T-helper 2 cell treated with Interferon-gamma antibody and Interleukin-4, amounts not matched to agents 5 μg/mL and 100 μg/mL, for 36 hours (primary cell): ENCODE results near the gene SLC35A3.
"Not testable (repeated sequence)": the region's sequence is repeated elsewhere in the genome, so short reads cannot be mapped to it uniquely, and the experiment has no call there.

Experiments used
- DNase-seq: peaks from one replicate; pipeline ENCODE4 v3.0.0; 2021; ENCODE audit warnings: low spot score
- H3K27ac Mint-ChIP-seq: one replicate; pipeline ENCODE4 v1.8.0; 2021; ENCODE audit warnings: mild to moderate bottlenecking, mixed read lengths
- H3K27me3 Mint-ChIP-seq: one replicate; pipeline ENCODE4 v1.8.0; 2021; ENCODE audit warnings: low read depth, mixed read lengths
- H3K36me3 Mint-ChIP-seq: one replicate; pipeline ENCODE4 v1.8.0; 2021; ENCODE audit warnings: low read depth, mixed read lengths
- H3K4me1 Mint-ChIP-seq: one replicate; pipeline ENCODE4 v1.8.0; 2021; ENCODE audit warnings: low read depth, mixed read lengths
- H3K4me3 Mint-ChIP-seq: one replicate; pipeline ENCODE4 v1.8.0; 2022; ENCODE audit warnings: mild to moderate bottlenecking, moderate library complexity, mixed read lengths
- H3K9me3 Mint-ChIP-seq: one replicate; pipeline ENCODE4 v1.8.0; 2021; ENCODE audit warnings: mixed read lengths

The SLC35A3 gene

GRCh38 chr1:100028765-100029164 lies 59.0 kb downstream of the SLC35A3 start:
- H3K27me3 Mint-ChIP-seq, result no peaks in the 10 kb centered on the region
- H3K4me3 Mint-ChIP-seq, result no peak overlapping the region
- DNase-seq, result no peak
- no peaks in the 10 kb centered on the region for H3K9me3 Mint-ChIP-seq
- H3K4me1 Mint-ChIP-seq, result peaks cover 11% of the 10 kb centered on the region
- no peaks in the 10 kb centered on the region for H3K36me3 Mint-ChIP-seq
- peak overlapping the region; percentile 8 for H3K27ac Mint-ChIP-seq

DNA sequence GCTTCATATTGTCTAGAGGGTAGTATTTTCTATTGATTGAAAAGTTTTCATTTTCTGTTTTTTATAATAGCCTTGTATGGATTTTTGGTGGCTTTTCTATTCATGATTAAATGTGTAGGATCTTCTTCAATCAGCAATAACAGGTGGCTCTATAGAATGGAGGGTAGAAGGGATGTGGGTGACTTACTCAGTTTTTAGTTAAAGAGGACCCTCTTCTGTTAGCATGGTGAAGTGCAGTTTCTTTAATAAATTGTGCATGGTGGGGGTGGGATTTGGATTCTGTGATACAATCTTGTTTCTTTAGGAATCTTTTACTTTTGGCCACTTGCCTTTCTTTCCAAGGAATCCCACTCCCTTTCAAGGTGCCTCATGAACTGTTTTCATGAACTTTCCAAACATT lies 64.7 kb downstream of the SLC35A3 start:
- H3K27ac Mint-ChIP-seq, result no peak overlapping the region
- H3K9me3 Mint-ChIP-seq, result no peaks in the 10 kb centered on the region
- peaks cover 23% of the 10 kb centered on the region for H3K4me1 Mint-ChIP-seq
- no peaks in the 10 kb centered on the region for H3K27me3 Mint-ChIP-seq
- H3K36me3 Mint-ChIP-seq, result peaks cover 24% of the 10 kb centered on the region
- H3K4me3 Mint-ChIP-seq, result no peak overlapping the region
- no peak for DNase-seq

GRCh38 chr1:100035214-100035613 lies 65.4 kb downstream of the SLC35A3 start:
- Mint-ChIP-seq H3K36me3 (peaks cover 29% of the 10 kb centered on the region), H3K9me3 (no peaks in the 10 kb centered on the region), H3K27ac (no peak overlapping the region), H3K4me1 (peaks cover 28% of the 10 kb centered on the region), H3K27me3 (no peaks in the 10 kb centered on the region), H3K4me3 (no peak overlapping the region)
- no peak for DNase-seq

- peaks cover 40% of the 10 kb centered on the region for H3K4me1 Mint-ChIP-seq
- H3K27ac Mint-ChIP-seq, result peak overlapping the region; percentile 98
- peak overlapping the region; percentile 92 for H3K4me3 Mint-ChIP-seq
- no peak for DNase-seq
- no peaks in the 10 kb centered on the region for H3K27me3 Mint-ChIP-seq
- H3K9me3 Mint-ChIP-seq, result no peaks in the 10 kb centered on the region
- H3K36me3 Mint-ChIP-seq, result peaks cover 33% of the 10 kb centered on the region
These were observed 67.2 kb downstream of the SLC35A3 start for GRCh38 chr1:100036718-100037655.

DNA sequence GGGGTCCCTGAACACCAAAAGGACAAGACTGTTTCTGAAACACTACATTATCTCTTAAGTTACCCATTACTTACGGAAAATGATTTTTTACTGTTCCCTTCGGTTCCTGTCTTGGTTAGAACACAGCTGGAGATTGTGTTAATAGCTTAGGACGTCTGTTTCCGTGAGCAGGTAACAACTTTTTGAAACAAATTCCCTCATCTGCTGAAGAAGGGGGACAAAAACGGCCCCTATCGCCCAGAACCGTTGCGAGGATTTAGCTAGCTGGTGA lies 67.8 kb downstream of the SLC35A3 start:
- H3K36me3 Mint-ChIP-seq, result peaks cover 35% of the 10 kb centered on the region
- no peaks in the 10 kb centered on the region for H3K27me3 Mint-ChIP-seq
- peaks cover 45% of the 10 kb centered on the region for H3K4me1 Mint-ChIP-seq
- DNase-seq, result no peak
- peak overlapping the region; percentile 92 for H3K4me3 Mint-ChIP-seq
- H3K9me3 Mint-ChIP-seq, result no peaks in the 10 kb centered on the region
- peak overlapping the region; percentile 98 for H3K27ac Mint-ChIP-seq

GRCh38 chr1:100037927-100038659 lies 68.3 kb downstream of the SLC35A3 start:
- peaks cover 38% of the 10 kb centered on the region for H3K36me3 Mint-ChIP-seq
- peaks cover 48% of the 10 kb centered on the region for H3K4me1 Mint-ChIP-seq
- H3K4me3 Mint-ChIP-seq, result peak overlapping the region; percentile 95
- peak overlapping the region; percentile 98 for H3K27ac Mint-ChIP-seq
- no peaks in the 10 kb centered on the region for H3K27me3 Mint-ChIP-seq
- peak; percentile 92 for DNase-seq
- H3K9me3 Mint-ChIP-seq, result no peaks in the 10 kb centered on the region

- H3K9me3 Mint-ChIP-seq, result peaks cover under 1% of the 10 kb centered on the region
- H3K27ac Mint-ChIP-seq, result peak overlapping the region; percentile 98
- H3K27me3 Mint-ChIP-seq, result no peaks in the 10 kb centered on the region
- peak overlapping the region; percentile 95 for H3K4me3 Mint-ChIP-seq
- H3K36me3 Mint-ChIP-seq, result peaks cover 41% of the 10 kb centered on the region
- peak; percentile 81 for DNase-seq
- peaks cover 50% of the 10 kb centered on the region for H3K4me1 Mint-ChIP-seq
These were observed 69.0 kb downstream of the SLC35A3 start for GRCh38 chr1:100038660-100039287.

DNA sequence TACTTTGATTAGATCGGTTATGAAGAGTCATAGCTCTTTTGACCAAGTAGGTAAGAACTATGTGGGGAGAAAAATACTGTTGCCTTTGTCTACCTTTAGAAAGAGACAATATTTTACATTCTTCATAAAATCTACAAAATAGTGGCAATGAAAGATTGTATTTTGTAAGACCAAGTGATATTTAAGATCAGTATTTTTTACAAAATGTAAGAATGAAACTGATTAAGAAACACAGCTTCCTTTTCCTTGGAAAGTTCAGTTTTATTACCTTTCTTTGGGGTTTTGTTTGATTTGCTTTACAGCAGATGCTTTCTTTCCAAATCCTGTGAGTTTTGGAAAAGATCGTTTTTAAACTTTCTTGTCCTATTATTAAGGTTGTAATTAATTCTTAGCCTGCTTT lies 69.8 kb downstream of the SLC35A3 start:
- Mint-ChIP-seq H3K36me3 (peaks cover 47% of the 10 kb centered on the region), H3K4me1 (peaks cover 48% of the 10 kb centered on the region), H3K9me3 (peaks cover 7% of the 10 kb centered on the region), H3K27ac (peak overlapping the region; percentile 98), H3K27me3 (no peaks in the 10 kb centered on the region), H3K4me3 (peak overlapping the region; percentile 95)
- DNase-seq, result no peak

DNA sequence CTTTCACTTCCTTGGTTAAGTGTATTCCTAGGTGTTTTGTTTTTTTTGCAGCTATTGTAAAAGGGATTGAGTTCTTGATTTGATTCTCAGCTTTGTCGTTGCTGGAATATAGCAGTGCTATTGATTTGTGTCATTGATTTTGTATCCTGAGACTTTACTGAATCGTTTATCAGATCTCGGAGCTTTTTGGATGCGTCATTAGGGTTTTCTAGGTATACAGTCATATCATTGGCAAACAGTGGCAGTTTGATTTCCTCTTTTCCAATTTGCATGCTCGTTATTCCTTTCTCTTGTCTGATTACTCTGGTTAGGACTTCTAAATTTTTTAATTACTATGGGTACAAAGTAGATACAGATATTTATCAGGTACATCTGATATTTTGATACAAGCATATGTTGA lies 75.4 kb downstream of the SLC35A3 start:
- Mint-ChIP-seq H3K4me1 (peaks cover 59% of the 10 kb centered on the region), H3K4me3 (no peak overlapping the region), H3K9me3 (peaks cover 13% of the 10 kb centered on the region), H3K36me3 (peaks cover 46% of the 10 kb centered on the region), H3K27ac (no peak overlapping the region), H3K27me3 (no peaks in the 10 kb centered on the region)
- DNase-seq, result no peak

DNA sequence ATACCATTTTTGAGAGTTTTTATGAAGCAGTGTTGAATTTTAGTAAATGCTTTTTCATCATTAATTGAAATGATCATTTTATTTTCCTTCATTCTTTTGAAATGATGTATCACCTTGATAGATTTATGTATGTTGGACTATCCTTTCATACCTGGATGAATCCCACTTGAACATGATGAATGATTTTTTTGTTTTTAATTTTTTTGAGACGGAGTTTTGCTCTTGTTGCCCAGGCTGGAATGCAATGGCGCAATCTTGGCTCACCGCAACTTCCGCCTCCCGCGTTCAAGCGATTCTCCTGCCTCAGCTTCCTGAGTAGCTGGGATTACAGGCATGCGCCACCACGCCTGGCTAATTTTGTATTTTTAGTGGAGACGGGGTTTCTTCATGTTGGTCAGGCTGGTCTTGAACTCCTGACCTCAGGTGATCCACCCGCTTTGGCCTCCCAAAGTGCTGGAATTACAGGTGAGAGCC lies 77.5 kb downstream of the SLC35A3 start:
- peak overlapping the region; percentile 78 for H3K27ac Mint-ChIP-seq
- H3K27me3 Mint-ChIP-seq, DNase-seq: not testable (repeated sequence)
- peak overlapping the region; percentile 66 for H3K4me3 Mint-ChIP-seq
- peaks cover 51% of the 10 kb centered on the region for H3K4me1 Mint-ChIP-seq
- peaks cover 51% of the 10 kb centered on the region for H3K36me3 Mint-ChIP-seq
- H3K9me3 Mint-ChIP-seq, result peaks cover 13% of the 10 kb centered on the region

- peaks cover 1% of the 10 kb centered on the region for H3K9me3 Mint-ChIP-seq
- no peak overlapping the region for H3K4me3 Mint-ChIP-seq
- H3K4me1 Mint-ChIP-seq, result peaks cover 41% of the 10 kb centered on the region
- peak overlapping the region; percentile 43 for H3K27ac Mint-ChIP-seq
- DNase-seq, result no peak
- H3K27me3 Mint-ChIP-seq, result no peaks in the 10 kb centered on the region
- peaks cover 40% of the 10 kb centered on the region for H3K36me3 Mint-ChIP-seq
These were observed 80.3 kb downstream of the SLC35A3 start for GRCh38 chr1:100050139-100050538.

DNA sequence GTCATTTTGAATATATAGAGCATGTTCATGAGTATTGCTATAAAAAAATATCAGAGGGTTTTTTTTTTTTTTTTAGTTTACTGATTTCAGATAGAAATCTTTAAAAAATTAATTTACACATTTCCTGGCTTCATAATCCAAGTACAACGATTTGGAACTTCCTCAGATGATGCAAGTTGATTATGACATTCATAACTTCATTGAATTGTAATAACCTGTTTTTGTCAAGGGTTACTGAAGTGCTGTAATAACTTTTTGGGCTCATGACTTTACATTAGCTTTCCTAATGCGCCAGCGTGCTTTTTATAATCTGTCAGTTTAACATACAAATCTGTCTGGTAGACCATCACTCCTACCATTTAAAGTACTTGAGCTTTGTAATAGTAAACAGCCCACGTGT lies 81.6 kb downstream of the SLC35A3 start:
- Mint-ChIP-seq H3K4me1 (peaks cover 35% of the 10 kb centered on the region), H3K27ac (no peak overlapping the region)

GRCh38 chr1:100051893-100052292 lies 82.1 kb downstream of the SLC35A3 start:
- peaks cover 41% of the 10 kb centered on the region for H3K36me3 Mint-ChIP-seq
- no peaks in the 10 kb centered on the region for H3K27me3 Mint-ChIP-seq
- no peak overlapping the region for H3K27ac Mint-ChIP-seq
- H3K9me3 Mint-ChIP-seq, result no peaks in the 10 kb centered on the region
- no peak overlapping the region for H3K4me3 Mint-ChIP-seq
- no peak for DNase-seq
- H3K4me1 Mint-ChIP-seq, result peaks cover 31% of the 10 kb centered on the region

More for the DNA sequence above, 81.6 kb downstream of the SLC35A3 start:
- peaks cover 42% of the 10 kb centered on the region for H3K36me3 Mint-ChIP-seq
- no peaks in the 10 kb centered on the region for H3K27me3 Mint-ChIP-seq
- no peak overlapping the region for H3K4me3 Mint-ChIP-seq
- no peak for DNase-seq
- no peaks in the 10 kb centered on the region for H3K9me3 Mint-ChIP-seq

DNA sequence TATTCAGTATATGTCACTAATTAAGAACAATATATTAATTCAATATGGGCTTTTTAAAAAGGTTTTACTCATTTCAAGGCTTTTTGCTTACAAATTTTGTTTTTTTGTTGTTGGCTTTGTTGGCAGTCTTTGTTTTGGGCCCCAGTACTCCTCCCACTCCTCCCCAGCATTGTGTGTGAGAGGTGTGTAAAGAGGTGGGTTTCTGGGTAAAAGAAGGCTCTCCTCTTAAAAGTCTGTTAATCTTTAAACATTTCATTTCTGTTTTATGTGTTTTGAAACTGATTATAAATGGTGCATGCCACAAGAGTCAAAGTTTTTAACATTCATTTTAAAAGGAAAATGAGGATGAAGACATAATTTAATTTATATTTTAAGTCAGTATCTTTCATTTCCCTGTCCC lies 83.3 kb downstream of the SLC35A3 start:
- Mint-ChIP-seq H3K4me1 (peaks cover 27% of the 10 kb centered on the region), H3K27me3 (no peaks in the 10 kb centered on the region), H3K27ac (no peak overlapping the region), H3K36me3 (peaks cover 44% of the 10 kb centered on the region), H3K4me3 (no peak overlapping the region), H3K9me3 (no peaks in the 10 kb centered on the region)
- no peak for DNase-seq
